ENCODE measurements around the gene SSBP2. TPM values are rescaled to one million over a fixed set of nuclear protein-coding genes. Genes with fewer than 3 reads are reported as not detected.
A peak's percentile ranks its signal among the peaks of the same experiment; 100 is the strongest.

Gene SSBP2
- total and polyA plus RNA-seq, 2 donors (not counting 3 experiments of a cell fraction or from before 2014, with no cell fraction given) = 9.6 to 11.5 TPM

DNA sequence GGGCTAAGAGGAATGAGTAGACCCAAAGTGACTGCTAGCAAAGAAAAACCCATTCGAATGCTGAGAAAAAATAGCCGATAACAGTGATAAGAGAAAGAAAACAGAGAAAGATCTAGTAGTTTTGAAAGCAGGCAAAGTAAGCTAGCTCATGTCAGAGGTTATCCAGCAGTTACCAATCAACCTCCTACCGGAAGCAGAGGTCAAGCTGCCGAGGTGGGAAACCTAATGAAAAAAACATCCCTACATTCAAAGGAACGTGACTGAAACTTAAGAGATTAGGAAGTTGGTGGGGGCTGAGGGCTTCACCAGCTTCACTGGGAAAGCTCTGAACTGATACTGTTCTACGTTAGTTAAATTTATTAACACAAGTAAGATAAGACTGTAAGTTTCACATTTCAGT, 32.6 kb downstream of the SSBP2 start:
- H3K4me2 ChIP-seq (ENCODE audit: insufficient read depth, low read length) = peak overlapping the region; percentile 28
- no peak overlapping the region for H3K9ac ChIP-seq (replicated peaks; ENCODE audit: extremely low read depth, insufficient read depth, low read length)
- DNase-seq (ENCODE audit: low read depth, low spot score) = peak; percentile 85
- no peaks in the 10 kb centered on the region for H3K79me2 ChIP-seq (ENCODE audit: control insufficient read depth, insufficient read depth, low read length)
- peak overlapping the region; percentile 3 for H3K27ac ChIP-seq (ENCODE audit: insufficient read depth, low read depth, low read length)
- FAIRE-seq = peak; percentile 44
- TF ChIP-seq JUN (IDR thresholded peaks at IDR 0.05; ENCODE audit: borderline replicate concordance, insufficient read depth, insufficient read length, low read depth) (no peak), POLR2A (IDR thresholded peaks at IDR 0.05; ENCODE audit: low read depth, low read length) (no peak), GATA2 (IDR thresholded peaks at IDR 0.05; ENCODE audit: insufficient read depth, insufficient read length, low read depth, low read length) (peak; percentile 49), FOS (IDR thresholded peaks at IDR 0.05; ENCODE audit: borderline replicate concordance, insufficient read depth, low read length) (no peak), EZH2 (IDR thresholded peaks at IDR 0.05; ENCODE audit: borderline replicate concordance, low read depth, low read length, severe bottlenecking) (no peak)
- no peaks in the 10 kb centered on the region for H3K9me1 ChIP-seq (replicated peaks; ENCODE audit: control insufficient read depth, extremely low read depth, insufficient read depth, low read length)
- peak overlapping the region; percentile 55 for H2AFZ ChIP-seq (ENCODE audit: low read depth, low read length)
- H3K4me3 ChIP-seq (replicated peaks in 1 of 3; ENCODE audit: insufficient read depth in 1 of 3, low read depth in 1 of 3, low read length in 3 of 3) = no peak overlapping the region
- ChIA-PET POLR2A (no interaction called here), CTCF (interaction anchor here (0.8 to 1.3 kb wide), 7 partner anchors 9 to 211 kb away, joined by 3 to 5 read pairs (median 3); partner anchors contain the start of gene SSBP2)
- H3K36me3 ChIP-seq (ENCODE audit: control insufficient read depth in 2 of 2, extremely low read depth in 1 of 2, insufficient read depth in 2 of 2, low read length in 2 of 2) = no peaks in the 10 kb centered on the region
- no peaks in the 10 kb centered on the region for H3K27me3 ChIP-seq (ENCODE audit: control insufficient read depth in 2 of 2, insufficient read depth in 2 of 2, low read length in 2 of 2)
- intact Hi-C loops (cut with micrococcal nuclease) (no loop called here), dilution Hi-C loops (cut with MboI; ENCODE audit: extremely low pct_ligation_motif_present, low sequenced_read_pairs) (no loop called here)
- no peaks in the 10 kb centered on the region for H4K20me1 ChIP-seq (replicated peaks; ENCODE audit: control insufficient read depth, extremely low read depth, insufficient read depth, low read length)
- no TSS peak for BruUV-seq (replicated peaks)
- peaks cover 10% of the 10 kb centered on the region for H3K4me1 ChIP-seq (ENCODE audit: control insufficient read depth, extremely low read depth, insufficient read depth, low read length)
- H3K9me3 ChIP-seq (replicated peaks; ENCODE audit: control insufficient read depth, insufficient read depth, low read length) = no peaks in the 10 kb centered on the region

DNA sequence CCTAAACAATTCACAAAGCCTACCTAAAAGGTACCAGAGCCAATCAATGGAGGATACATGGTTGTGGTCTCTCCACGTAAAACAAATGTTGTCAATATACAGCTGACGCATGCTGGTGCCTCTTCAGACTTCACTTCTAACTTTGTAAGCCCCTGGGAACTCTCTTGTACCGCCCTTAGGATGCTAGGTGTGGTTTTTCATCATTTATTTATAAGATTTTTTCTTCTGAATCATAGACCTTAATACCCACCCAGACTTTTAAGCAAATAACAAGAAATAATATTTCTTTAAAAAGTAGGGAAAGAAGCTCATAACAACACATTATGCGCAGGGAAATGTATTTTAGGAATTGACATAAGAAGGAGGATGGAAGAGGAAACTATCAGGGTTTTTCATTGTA, 33.0 kb downstream of the SSBP2 start:
- Histone ChIP-seq H3K9me1 (replicated peaks; ENCODE audit: control insufficient read depth, extremely low read depth, insufficient read depth, low read length) (no peaks in the 10 kb centered on the region), H3K27ac (ENCODE audit: insufficient read depth, low read depth, low read length) (peak overlapping the region; percentile 3), H3K79me2 (ENCODE audit: control insufficient read depth, insufficient read depth, low read length) (no peaks in the 10 kb centered on the region), H3K27me3 (ENCODE audit: control insufficient read depth in 2 of 2, insufficient read depth in 2 of 2, low read length in 2 of 2) (no peaks in the 10 kb centered on the region), H3K4me1 (ENCODE audit: control insufficient read depth, extremely low read depth, insufficient read depth, low read length) (peaks cover 10% of the 10 kb centered on the region), H3K9ac (replicated peaks; ENCODE audit: extremely low read depth, insufficient read depth, low read length) (no peak overlapping the region), H3K4me3 (replicated peaks in 1 of 3; ENCODE audit: insufficient read depth in 1 of 3, low read depth in 1 of 3, low read length in 3 of 3) (no peak overlapping the region), H2AFZ (ENCODE audit: low read depth, low read length) (peak overlapping the region; percentile 55), H4K20me1 (replicated peaks; ENCODE audit: control insufficient read depth, extremely low read depth, insufficient read depth, low read length) (no peaks in the 10 kb centered on the region), H3K36me3 (ENCODE audit: control insufficient read depth in 2 of 2, extremely low read depth in 1 of 2, insufficient read depth in 2 of 2, low read length in 2 of 2) (no peaks in the 10 kb centered on the region), H3K4me2 (ENCODE audit: insufficient read depth, low read length) (peak overlapping the region; percentile 28), H3K9me3 (replicated peaks; ENCODE audit: control insufficient read depth, insufficient read depth, low read length) (no peaks in the 10 kb centered on the region)
- dilution Hi-C loops (cut with MboI; ENCODE audit: extremely low pct_ligation_motif_present, low sequenced_read_pairs) (no loop called here), intact Hi-C loops (cut with micrococcal nuclease) (no loop called here)
- ChIA-PET POLR2A (no interaction called here), CTCF (interaction anchor here (0.8 to 1.3 kb wide), 7 partner anchors 9 to 211 kb away, joined by 3 to 5 read pairs (median 3); partner anchors contain the start of gene SSBP2)
- TF ChIP-seq JUN (IDR thresholded peaks at IDR 0.05; ENCODE audit: borderline replicate concordance, insufficient read depth, insufficient read length, low read depth) = no peak
- no peak for TF ChIP-seq GATA2 (IDR thresholded peaks at IDR 0.05; ENCODE audit: insufficient read depth, insufficient read length, low read depth, low read length)
- no peak for TF ChIP-seq POLR2A (IDR thresholded peaks at IDR 0.05; ENCODE audit: low read depth, low read length)
- TF ChIP-seq POLR2AphosphoS5 (IDR thresholded peaks at IDR 0.05; ENCODE audit: insufficient read depth, low read depth, low read length) = no peak
- no peak for TF ChIP-seq MYC (IDR thresholded peaks at IDR 0.05; ENCODE audit: low read depth, low read length)
- BruUV-seq (replicated peaks) = no TSS peak
- FAIRE-seq = no peak
- DNase-seq (ENCODE audit: low read depth, low spot score) = peak; percentile 5
